Ovary (tissue), 3 donors: ENCODE results near the gene KIAA0930.

Experiments used
- CTCF ChIP-seq, 3 donors: fragments of 450-650 bp in 2 of 3; fragments of 200-600 bp in 1 of 3; IDR thresholded peaks; one replicate each; pipeline versions ENCODE4 v1.5.1 to v1.8.0; 2016 to 2022; ENCODE audit warnings: antibody characterized with exemption in 3 of 3, mild to moderate bottlenecking in 1 of 3
- EP300 ChIP-seq: sonication (generic); formaldehyde crosslinking; IDR thresholded peaks from one replicate; pipeline ENCODE4 v1.6.1; 2017; ENCODE audit warnings: antibody characterized with exemption
- donor health status: DM: no; HTN: no; CAD: no.

- TF ChIP-seq CTCF (IDR thresholded peaks at IDR 0.05), result no peak
- TF ChIP-seq EP300, result no peak
Measured at GRCh38 chr22:45228401-45228754, 12.3 kb downstream of the KIAA0930 start.
